ENCODE data around the gene MPHOSPH9. TPM values are rescaled to one million over a fixed set of nuclear protein-coding genes. Genes with fewer than 3 reads are reported as not detected.
A peak's percentile ranks its signal among the peaks of the same experiment; 100 is the strongest.

Gene MPHOSPH9
- total RNA-seq, 2 experiments from 2014 or later, result 88.3 to 136 TPM

GRCh38 chr12:123227581-123228258 lies 5.2 kb downstream of the MPHOSPH9 start:
- Histone ChIP-seq H3K9me2 (ENCODE audit: insufficient read depth, low read length) (no peaks in the 10 kb centered on the region), H3K9me3 (ENCODE audit: low read length) (no peaks in the 10 kb centered on the region), H3K36me3 (ENCODE audit: insufficient read depth, low read length) (peaks cover 66% of the 10 kb centered on the region), H4K20me1 (ENCODE audit: insufficient read depth, low read length) (no peaks in the 10 kb centered on the region), H3K4me3 (ENCODE audit: low read depth, low read length, poor library complexity, severe bottlenecking) (no peak overlapping the region), H3K4me2 (ENCODE audit: low read length) (peak overlapping the region; percentile 6; the same call in 1 of the 2 replicates), H3K27ac (ENCODE audit: low read depth, low read length, poor library complexity, severe bottlenecking) (no peak overlapping the region), H2AFZ (ENCODE audit: low read length) (no peak overlapping the region), H3K79me2 (ENCODE audit: insufficient read depth, low read depth, low read length) (peaks cover 67% of the 10 kb centered on the region), H3K4me1 (ENCODE audit: insufficient read depth, low read length, poor library complexity, severe bottlenecking) (peaks cover 29% of the 10 kb centered on the region)
- DNase-seq (ENCODE audit: low spot score), result no peak
- no peak for TF ChIP-seq EZH2phosphoT487 (IDR thresholded peaks at IDR 0.05; ENCODE audit: borderline replicate concordance, low read depth, low read length)
- no peak for TF ChIP-seq CTCF (conservative IDR thresholded peaks at IDR 0.05; ENCODE audit: low read length)
- BruUV-seq (replicated peaks), result no TSS peak
- CTCF ChIA-PET (ENCODE audit: unreplicated experiment), result interaction anchor here (0.6 kb wide), 1 partner anchor 310 kb away, joined by 5 read pairs; no protein-coding TSS in a partner anchor
- intact Hi-C loops (cut with micrococcal nuclease; ENCODE audit: unreplicated experiment), result no loop called here
- POLR2A ChIA-PET, result interaction anchor here (1.5 kb wide), 1 partner anchor 10 kb away, joined by 7 read pairs; no protein-coding TSS in a partner anchor

- peaks cover 46% of the 10 kb centered on the region for H3K79me2 ChIP-seq (ENCODE audit: insufficient read depth, low read depth, low read length)
- TF ChIP-seq EZH2phosphoT487 (IDR thresholded peaks at IDR 0.05; ENCODE audit: borderline replicate concordance, low read depth, low read length) (no peak), CTCF (conservative IDR thresholded peaks at IDR 0.05; ENCODE audit: low read length) (no peak)
- H3K36me3 ChIP-seq (ENCODE audit: insufficient read depth, low read length), result peaks cover 83% of the 10 kb centered on the region
- H3K27ac ChIP-seq (ENCODE audit: low read depth, low read length, poor library complexity, severe bottlenecking), result no peak overlapping the region
- no peaks in the 10 kb centered on the region for H3K9me3 ChIP-seq (ENCODE audit: low read length)
- intact Hi-C loops (cut with micrococcal nuclease; ENCODE audit: unreplicated experiment), result no loop called here
- peaks cover 18% of the 10 kb centered on the region for H3K4me1 ChIP-seq (ENCODE audit: insufficient read depth, low read length, poor library complexity, severe bottlenecking)
- no peak for DNase-seq (ENCODE audit: low spot score)
- no peaks in the 10 kb centered on the region for H3K9me2 ChIP-seq (ENCODE audit: insufficient read depth, low read length)
- H3K4me3 ChIP-seq (ENCODE audit: low read depth, low read length, poor library complexity, severe bottlenecking), result no peak overlapping the region
- H3K4me2 ChIP-seq (ENCODE audit: low read length), result no peak overlapping the region
- no peak overlapping the region for H2AFZ ChIP-seq (ENCODE audit: low read length)
- ChIA-PET POLR2A (interaction anchor here (0.6 to 1.3 kb wide), 3 partner anchors 10 to 198 kb away, joined by 3 read pairs; no protein-coding TSS in a partner anchor), CTCF (ENCODE audit: unreplicated experiment) (no interaction called here)
- no TSS peak for BruUV-seq (replicated peaks)
- H4K20me1 ChIP-seq (ENCODE audit: insufficient read depth, low read length), result no peaks in the 10 kb centered on the region
These were observed 7.5 kb downstream of the MPHOSPH9 start for GRCh38 chr12:123225443-123225842.

GRCh38 chr12:123223241-123223668 lies 9.7 kb downstream of the MPHOSPH9 start:
- H4K20me1 ChIP-seq (ENCODE audit: insufficient read depth, low read length), result no peaks in the 10 kb centered on the region

More at GRCh38 chr12:123223241-123223668, 9.7 kb downstream of the MPHOSPH9 start:
- H3K79me2 ChIP-seq (ENCODE audit: insufficient read depth, low read depth, low read length), result peaks cover 24% of the 10 kb centered on the region
- TF ChIP-seq CTCF (conservative IDR thresholded peaks at IDR 0.05; ENCODE audit: low read length), result no peak
- no peak for TF ChIP-seq EZH2phosphoT487 (IDR thresholded peaks at IDR 0.05; ENCODE audit: borderline replicate concordance, low read depth, low read length)
- DNase-seq (ENCODE audit: low spot score), result no peak
- no peaks in the 10 kb centered on the region for H3K4me1 ChIP-seq (ENCODE audit: insufficient read depth, low read length, poor library complexity, severe bottlenecking)
- BruUV-seq (replicated peaks), result no TSS peak
- H3K27ac ChIP-seq (ENCODE audit: low read depth, low read length, poor library complexity, severe bottlenecking), result no peak overlapping the region
- H3K4me2 ChIP-seq (ENCODE audit: low read length), result no peak overlapping the region
- no peak overlapping the region for H2AFZ ChIP-seq (ENCODE audit: low read length)
- peaks cover 85% of the 10 kb centered on the region for H3K36me3 ChIP-seq (ENCODE audit: insufficient read depth, low read length)
- intact Hi-C loops (cut with micrococcal nuclease; ENCODE audit: unreplicated experiment), result no loop called here
- ChIA-PET CTCF (ENCODE audit: unreplicated experiment) (no interaction called here), POLR2A (interaction anchor here (0.6 to 2.3 kb wide), 4 partner anchors 9 to 17 kb away, joined by 3 to 12 read pairs (median 7); partner anchors contain the start of genes MPHOSPH9 and MTRFR)
- H3K9me2 ChIP-seq (ENCODE audit: insufficient read depth, low read length), result no peaks in the 10 kb centered on the region
- no peaks in the 10 kb centered on the region for H3K9me3 ChIP-seq (ENCODE audit: low read length)
- H3K4me3 ChIP-seq (ENCODE audit: low read depth, low read length, poor library complexity, severe bottlenecking), result no peak overlapping the region
